ENCODE data around the gene TGFBR3.

The TGFBR3 gene

DNA sequence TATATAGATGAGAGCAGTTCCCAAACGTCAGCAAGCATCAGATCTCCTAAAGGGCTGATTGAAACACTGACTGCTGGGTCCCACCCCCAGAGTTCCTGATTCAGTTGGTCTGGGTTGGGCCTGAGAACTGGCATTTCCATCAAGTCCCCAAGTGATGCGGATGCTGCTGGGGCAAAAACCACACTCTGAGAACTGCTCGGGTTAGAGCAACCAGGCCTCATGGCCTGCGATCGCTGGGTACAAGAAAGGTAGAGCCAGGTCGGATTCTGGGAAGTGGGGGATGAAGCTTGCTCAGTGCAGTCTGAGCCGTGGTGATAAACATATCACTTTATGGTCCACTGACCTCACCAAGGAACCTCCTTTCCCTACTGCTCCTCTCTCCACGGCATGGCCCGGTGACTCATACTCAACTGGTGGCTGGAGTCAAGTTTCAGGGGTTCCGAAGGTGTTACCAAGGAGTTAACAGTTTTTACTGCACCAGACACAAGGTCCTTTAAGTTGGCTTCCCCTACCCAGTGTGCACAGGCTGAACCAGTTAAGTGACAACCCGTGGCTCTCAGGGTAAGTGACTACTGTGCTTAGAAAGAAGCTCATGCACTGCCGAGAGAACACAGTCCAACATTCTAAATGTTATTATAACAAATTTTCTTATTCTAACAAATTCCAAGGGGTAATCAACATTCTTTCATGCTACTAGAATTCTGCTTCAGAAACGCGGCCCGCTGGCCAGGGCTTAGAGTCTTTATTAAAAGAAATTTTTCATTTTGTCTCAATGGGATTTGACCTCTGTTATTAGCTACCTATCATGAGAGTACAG lies 153.5 kb downstream of the TGFBR3 start:
- TF ChIP-seq, protein P1, sequence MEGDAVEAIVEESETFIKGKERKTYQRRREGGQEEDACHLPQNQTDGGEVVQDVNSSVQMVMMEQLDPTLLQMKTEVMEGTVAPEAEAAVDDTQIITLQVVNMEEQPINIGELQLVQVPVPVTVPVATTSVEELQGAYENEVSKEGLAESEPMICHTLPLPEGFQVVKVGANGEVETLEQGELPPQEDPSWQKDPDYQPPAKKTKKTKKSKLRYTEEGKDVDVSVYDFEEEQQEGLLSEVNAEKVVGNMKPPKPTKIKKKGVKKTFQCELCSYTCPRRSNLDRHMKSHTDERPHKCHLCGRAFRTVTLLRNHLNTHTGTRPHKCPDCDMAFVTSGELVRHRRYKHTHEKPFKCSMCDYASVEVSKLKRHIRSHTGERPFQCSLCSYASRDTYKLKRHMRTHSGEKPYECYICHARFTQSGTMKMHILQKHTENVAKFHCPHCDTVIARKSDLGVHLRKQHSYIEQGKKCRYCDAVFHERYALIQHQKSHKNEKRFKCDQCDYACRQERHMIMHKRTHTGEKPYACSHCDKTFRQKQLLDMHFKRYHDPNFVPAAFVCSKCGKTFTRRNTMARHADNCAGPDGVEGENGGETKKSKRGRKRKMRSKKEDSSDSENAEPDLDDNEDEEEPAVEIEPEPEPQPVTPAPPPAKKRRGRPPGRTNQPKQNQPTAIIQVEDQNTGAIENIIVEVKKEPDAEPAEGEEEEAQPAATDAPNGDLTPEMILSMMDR (IDR thresholded peaks at IDR 0.05; ENCODE audit: low read depth, low read length) = no peak
- no peak overlapping the region for H3K4me3 ChIP-seq (ENCODE audit: low read depth, low read length)
- in situ Hi-C loops (cut with HindIII; ENCODE audit: low sequenced_read_pairs) = no loop called here
- peak; percentile 85 for DNase-seq (ENCODE audit: low read depth, low spot score)

DNA sequence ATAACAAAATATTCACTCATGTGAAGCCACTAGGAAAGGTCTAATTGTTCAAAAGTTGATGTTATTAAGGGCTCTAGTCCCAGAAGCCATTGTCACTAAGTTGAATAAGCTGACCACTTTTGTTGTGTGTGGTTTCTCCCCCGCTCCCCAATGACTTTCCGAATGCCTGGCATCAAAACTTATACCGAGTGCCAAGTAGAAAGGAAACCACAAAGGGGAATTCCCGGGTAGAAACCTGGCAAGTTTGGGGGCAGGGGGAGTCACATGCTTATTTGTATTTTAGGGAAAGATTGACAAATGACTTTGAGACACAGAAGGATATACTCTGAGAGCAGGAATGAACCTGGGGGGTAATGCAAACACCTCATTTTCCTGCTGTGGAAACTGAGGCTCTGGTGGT lies 154.1 kb downstream of the TGFBR3 start:
- no peak overlapping the region for H3K4me3 ChIP-seq (ENCODE audit: low read depth, low read length)
- TF ChIP-seq, protein P1 (IDR thresholded peaks at IDR 0.05; ENCODE audit: low read depth, low read length) = no peak
- in situ Hi-C loops (cut with HindIII; ENCODE audit: low sequenced_read_pairs) = no loop called here
- DNase-seq (ENCODE audit: low read depth, low spot score) = peak; percentile 71

DNA sequence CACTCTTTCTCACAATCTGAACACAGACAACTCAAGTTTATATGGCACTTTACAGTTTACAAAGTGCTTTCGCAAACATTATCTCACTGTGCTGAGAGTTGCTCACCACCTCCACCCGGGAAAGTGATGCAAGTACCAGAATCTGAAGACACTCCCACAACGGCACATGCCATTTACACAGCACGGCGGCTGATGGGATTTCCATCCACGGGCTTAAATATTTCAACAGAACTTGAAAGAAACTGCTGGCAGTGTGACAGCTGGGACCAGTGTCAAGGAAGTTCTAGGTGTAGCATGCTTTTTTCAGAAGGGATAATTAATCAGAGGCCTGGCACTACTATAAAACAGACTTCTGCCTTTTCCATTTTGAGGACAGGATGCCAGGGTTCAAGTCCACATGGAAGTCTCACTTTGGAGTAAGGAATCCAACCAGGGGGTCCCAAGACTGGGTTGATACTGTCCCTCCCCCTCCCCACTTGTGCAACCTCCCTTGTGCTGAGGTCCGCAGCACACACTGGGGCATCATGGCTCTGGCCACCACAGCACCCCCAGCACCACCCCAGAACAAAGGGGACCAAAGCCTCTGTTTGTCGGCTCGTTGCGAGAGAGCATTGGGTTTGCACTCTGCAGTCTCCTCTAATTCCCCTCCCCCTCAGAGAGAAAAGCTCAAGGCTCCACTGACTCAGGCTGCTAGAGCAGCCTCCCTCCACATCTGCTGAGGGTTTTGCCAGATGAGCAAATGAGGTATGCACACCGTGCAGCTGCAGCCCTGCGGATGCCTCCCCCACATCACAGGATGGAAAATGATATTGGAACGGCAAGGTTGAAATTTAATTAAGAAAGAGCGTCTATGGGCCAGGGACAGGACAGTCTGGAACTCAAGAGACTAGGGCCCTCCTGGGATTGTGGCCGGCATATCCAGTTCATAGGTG lies 154.9 kb downstream of the TGFBR3 start:
- H3K4me3 ChIP-seq (ENCODE audit: low read depth, low read length) = no peak overlapping the region
- in situ Hi-C loops (cut with HindIII; ENCODE audit: low sequenced_read_pairs) = no loop called here
- TF ChIP-seq, protein P1 (IDR thresholded peaks at IDR 0.05; ENCODE audit: low read depth, low read length) = no peak
- peak; percentile 63 for DNase-seq (ENCODE audit: low read depth, low spot score)

DNA sequence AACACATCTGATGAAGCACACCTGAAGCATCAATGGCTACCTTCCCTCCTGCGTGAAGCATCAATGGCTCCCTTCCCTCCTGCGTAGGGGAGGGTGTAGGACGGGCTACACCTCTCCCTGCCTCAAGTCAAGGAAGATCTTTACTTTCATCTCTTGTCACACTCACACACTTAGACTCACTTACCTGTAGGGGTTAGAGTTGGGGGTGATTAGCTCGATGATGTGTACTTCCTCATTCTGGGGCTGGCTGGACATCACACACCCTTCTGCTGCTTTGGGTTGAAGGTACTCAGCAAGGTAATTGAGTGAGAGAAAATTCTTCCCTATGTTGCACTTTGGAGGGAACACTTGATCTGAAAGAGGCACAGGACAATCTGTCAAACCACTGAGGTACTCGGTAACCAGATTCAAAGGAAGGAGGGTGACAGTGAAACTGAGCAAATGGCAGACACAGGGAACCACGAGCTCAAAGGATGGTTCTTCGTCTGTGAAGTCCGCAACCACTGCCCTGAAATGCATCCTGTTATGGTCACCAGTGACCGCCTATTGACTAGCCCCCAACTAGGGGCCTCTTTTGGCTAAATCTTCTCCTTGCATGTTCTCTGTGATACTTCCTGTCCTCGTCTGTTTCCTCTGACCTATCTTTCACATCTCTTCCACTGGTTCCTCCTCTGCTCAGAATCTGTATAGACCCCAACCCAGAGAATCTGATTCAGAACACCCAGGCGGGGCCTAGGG lies 156.2 kb downstream of the TGFBR3 start:
- no peak for DNase-seq (ENCODE audit: low read depth, low spot score)
- in situ Hi-C loops (cut with HindIII; ENCODE audit: low sequenced_read_pairs) = no loop called here

DNA sequence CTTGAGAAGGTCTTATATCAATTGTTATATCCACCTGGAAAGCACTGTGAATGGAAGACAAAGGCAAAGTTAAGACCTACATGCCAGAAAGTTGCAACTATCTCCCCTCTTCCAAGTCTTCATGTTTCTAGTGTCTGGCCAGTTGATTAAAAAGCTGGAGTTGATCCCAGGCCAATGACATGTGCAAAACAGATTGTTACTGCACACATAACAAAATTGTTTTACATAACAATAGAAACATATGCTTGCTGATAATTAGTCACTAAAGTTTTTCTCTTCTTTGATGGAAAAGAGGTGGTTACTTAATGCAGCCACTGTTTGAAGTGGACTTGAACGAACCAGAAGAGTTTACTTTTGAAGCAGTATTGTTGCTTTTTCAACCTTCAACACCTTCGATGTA lies 158.2 kb downstream of the TGFBR3 start:
- in situ Hi-C loops (cut with HindIII; ENCODE audit: low sequenced_read_pairs) = no loop called here
- no peak for DNase-seq (ENCODE audit: low read depth, low spot score)
- TF ChIP-seq, protein P1 (IDR thresholded peaks at IDR 0.05; ENCODE audit: low read depth, low read length) = no peak
- no peak overlapping the region for H3K4me3 ChIP-seq (ENCODE audit: low read depth, low read length)

More for the DNA sequence above, 156.2 kb downstream of the TGFBR3 start:
- H3K4me3 ChIP-seq (ENCODE audit: low read depth, low read length) = no peak overlapping the region
- TF ChIP-seq, protein P1 (IDR thresholded peaks at IDR 0.05; ENCODE audit: low read depth, low read length) = no peak
